ENCODE results near the gene MXD4.

DNA sequence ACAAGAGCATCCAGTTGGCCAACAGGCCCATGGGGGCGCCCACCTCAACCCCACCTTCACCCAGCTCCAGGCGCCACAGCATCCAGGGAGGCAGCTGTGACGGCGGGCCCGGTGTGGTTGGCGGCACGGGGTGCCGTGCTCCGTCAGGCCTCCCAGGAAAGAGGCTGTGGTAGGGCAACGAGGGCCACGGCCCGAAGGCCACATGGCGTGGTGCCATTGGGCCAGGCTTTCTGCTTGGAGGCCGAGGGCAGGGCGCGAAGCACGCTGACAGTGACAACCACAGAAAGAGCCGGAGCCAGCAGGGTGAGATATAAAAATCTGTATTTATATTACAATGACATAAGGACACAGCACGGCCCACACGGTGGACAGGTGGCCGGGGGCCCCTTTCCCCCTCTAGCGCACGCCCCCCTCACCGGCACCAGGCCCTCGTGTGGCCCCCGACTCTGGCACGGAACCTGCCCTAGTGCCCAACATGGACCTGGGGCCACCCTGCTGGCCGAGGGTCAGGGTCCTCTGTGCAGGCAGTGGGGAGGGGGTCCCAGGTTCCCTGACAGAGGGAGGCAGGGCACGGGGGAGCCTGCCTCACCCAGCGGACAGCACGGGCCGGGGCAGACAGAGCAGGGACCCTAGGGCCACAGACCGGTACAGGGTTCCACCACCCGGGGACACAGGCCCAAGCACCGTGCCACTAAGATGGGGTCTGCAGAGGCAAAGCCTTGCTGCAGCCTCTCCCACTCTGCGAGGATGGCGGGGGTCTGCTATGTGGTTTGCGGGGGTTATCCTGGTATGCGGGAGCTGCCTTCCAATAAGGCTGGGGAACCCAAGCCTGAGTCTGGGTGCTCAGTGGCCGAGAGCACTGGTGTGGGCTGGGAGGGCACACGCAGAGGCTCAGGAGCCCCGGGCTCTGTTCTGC is 14.5 kb downstream of the MXD4 start:
- TF ChIP-seq POLR2A (IDR thresholded peaks at IDR 0.05) (no peak), EP300 (IDR thresholded peaks at IDR 0.05) (no peak)
- TF ChIP-seq, protein P1, sequence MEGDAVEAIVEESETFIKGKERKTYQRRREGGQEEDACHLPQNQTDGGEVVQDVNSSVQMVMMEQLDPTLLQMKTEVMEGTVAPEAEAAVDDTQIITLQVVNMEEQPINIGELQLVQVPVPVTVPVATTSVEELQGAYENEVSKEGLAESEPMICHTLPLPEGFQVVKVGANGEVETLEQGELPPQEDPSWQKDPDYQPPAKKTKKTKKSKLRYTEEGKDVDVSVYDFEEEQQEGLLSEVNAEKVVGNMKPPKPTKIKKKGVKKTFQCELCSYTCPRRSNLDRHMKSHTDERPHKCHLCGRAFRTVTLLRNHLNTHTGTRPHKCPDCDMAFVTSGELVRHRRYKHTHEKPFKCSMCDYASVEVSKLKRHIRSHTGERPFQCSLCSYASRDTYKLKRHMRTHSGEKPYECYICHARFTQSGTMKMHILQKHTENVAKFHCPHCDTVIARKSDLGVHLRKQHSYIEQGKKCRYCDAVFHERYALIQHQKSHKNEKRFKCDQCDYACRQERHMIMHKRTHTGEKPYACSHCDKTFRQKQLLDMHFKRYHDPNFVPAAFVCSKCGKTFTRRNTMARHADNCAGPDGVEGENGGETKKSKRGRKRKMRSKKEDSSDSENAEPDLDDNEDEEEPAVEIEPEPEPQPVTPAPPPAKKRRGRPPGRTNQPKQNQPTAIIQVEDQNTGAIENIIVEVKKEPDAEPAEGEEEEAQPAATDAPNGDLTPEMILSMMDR (IDR thresholded peaks at IDR 0.05): no peak

All from upper lobe of left lung (tissue), 4 donors.